Measurements from ENCODE around the gene DNAJC27. TPM values are rescaled to one million over a fixed set of nuclear protein-coding genes. Genes with fewer than 3 reads are reported as not detected.
"Not testable (repeated sequence)": the region's sequence is repeated elsewhere in the genome, so short reads cannot be mapped to it uniquely, and the experiment has no call there.

DNAJC27 gene
- total RNA-seq, 1 donor from 2014 or later = 19.1 TPM

DNA sequence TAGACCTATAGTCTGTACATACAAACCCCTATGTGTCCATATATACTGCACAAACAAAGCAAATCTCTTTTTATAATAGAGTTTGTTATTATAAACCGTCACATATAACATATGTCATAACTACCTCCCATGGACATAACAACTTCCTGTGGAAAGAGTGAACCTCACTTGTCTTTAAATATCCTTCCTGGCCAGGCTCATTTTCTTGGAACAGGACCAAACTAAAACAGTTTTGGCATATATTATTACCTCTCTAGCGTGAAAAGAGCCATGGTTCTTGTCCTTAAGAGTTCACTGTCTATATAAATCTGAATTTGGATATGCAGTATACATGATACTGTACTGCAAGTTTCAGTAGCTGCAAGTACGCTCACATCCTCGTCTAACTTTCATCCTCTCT, 28.3 kb upstream of the DNAJC27 start:
- no peak overlapping the region for H3K4me3 ChIP-seq
- H3K27me3 Mint-ChIP-seq (ENCODE audit: insufficient read depth, low read depth) = no peaks in the 10 kb centered on the region
- no peak overlapping the region for H3K27ac ChIP-seq
- no peaks in the 10 kb centered on the region for H3K9me3 Mint-ChIP-seq
- no peaks in the 10 kb centered on the region for H4K20me1 ChIP-seq (ENCODE audit: low read depth)
- no peak for DNase-seq (ENCODE audit: low spot score)
- no peak overlapping the region for H3K4me3 Mint-ChIP-seq
- TF ChIP-seq EZH2phosphoT487 (IDR thresholded peaks at IDR 0.05) = no peak
- TF ChIP-seq, protein P1, sequence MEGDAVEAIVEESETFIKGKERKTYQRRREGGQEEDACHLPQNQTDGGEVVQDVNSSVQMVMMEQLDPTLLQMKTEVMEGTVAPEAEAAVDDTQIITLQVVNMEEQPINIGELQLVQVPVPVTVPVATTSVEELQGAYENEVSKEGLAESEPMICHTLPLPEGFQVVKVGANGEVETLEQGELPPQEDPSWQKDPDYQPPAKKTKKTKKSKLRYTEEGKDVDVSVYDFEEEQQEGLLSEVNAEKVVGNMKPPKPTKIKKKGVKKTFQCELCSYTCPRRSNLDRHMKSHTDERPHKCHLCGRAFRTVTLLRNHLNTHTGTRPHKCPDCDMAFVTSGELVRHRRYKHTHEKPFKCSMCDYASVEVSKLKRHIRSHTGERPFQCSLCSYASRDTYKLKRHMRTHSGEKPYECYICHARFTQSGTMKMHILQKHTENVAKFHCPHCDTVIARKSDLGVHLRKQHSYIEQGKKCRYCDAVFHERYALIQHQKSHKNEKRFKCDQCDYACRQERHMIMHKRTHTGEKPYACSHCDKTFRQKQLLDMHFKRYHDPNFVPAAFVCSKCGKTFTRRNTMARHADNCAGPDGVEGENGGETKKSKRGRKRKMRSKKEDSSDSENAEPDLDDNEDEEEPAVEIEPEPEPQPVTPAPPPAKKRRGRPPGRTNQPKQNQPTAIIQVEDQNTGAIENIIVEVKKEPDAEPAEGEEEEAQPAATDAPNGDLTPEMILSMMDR (IDR thresholded peaks at IDR 0.05) = no peak
- TF ChIP-seq EZH2 (IDR thresholded peaks at IDR 0.05) = no peak
- no peak overlapping the region for H3K27ac Mint-ChIP-seq
- no peak overlapping the region for H3K9ac ChIP-seq
- H3K36me3 ChIP-seq = no peaks in the 10 kb centered on the region
- H3K4me1 Mint-ChIP-seq = peaks cover 7% of the 10 kb centered on the region
- H3F3A ChIP-seq (ENCODE audit: low read depth) = no peaks in the 10 kb centered on the region
- peak overlapping the region; percentile 39 for H2AFZ ChIP-seq (replicated peaks)
- no peaks in the 10 kb centered on the region for H3K9me3 ChIP-seq (ENCODE audit: low read depth)
- no peaks in the 10 kb centered on the region for H3K36me3 Mint-ChIP-seq
- H3K4me2 ChIP-seq = no peak overlapping the region
- no peaks in the 10 kb centered on the region for H3K27me3 ChIP-seq
- H3K79me2 ChIP-seq (ENCODE audit: low read depth) = no peaks in the 10 kb centered on the region
- H3K4me1 ChIP-seq = no peaks in the 10 kb centered on the region

DNA sequence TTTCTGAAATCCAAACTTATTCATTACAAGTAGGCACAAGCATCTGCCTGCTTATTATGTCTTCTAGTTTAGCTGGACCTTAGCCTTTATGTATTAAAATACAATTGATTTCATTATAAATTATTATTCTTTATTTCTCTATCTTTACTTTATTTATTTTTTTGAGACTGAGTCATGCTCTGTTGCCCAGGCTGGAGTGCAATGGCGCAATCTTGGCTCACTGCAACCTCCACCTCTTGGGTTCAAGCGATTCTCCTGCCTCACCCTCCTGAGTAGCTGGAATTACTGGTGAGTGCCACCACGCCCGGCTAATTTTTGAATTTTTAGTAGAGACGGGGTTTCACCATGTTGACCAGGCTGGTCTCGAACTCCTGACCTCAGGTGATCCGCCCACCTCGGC, 27.3 kb upstream of the DNAJC27 start:
- not testable (repeated sequence) for H3K9me3 Mint-ChIP-seq; H3K36me3 Mint-ChIP-seq; H3K9ac ChIP-seq; H3K27ac Mint-ChIP-seq; H3K27me3 ChIP-seq; H3K79me2 ChIP-seq (ENCODE audit: low read depth); H4K20me1 ChIP-seq (ENCODE audit: low read depth); H3K4me1 ChIP-seq; H3K4me2 ChIP-seq; H3K4me3 Mint-ChIP-seq; H2AFZ ChIP-seq (replicated peaks); DNase-seq (ENCODE audit: low spot score); H3K36me3 ChIP-seq; H3K27me3 Mint-ChIP-seq (ENCODE audit: insufficient read depth, low read depth); H3K9me3 ChIP-seq (ENCODE audit: low read depth); H3F3A ChIP-seq (ENCODE audit: low read depth); H3K4me3 ChIP-seq; H3K27ac ChIP-seq; H3K4me1 Mint-ChIP-seq

DNA sequence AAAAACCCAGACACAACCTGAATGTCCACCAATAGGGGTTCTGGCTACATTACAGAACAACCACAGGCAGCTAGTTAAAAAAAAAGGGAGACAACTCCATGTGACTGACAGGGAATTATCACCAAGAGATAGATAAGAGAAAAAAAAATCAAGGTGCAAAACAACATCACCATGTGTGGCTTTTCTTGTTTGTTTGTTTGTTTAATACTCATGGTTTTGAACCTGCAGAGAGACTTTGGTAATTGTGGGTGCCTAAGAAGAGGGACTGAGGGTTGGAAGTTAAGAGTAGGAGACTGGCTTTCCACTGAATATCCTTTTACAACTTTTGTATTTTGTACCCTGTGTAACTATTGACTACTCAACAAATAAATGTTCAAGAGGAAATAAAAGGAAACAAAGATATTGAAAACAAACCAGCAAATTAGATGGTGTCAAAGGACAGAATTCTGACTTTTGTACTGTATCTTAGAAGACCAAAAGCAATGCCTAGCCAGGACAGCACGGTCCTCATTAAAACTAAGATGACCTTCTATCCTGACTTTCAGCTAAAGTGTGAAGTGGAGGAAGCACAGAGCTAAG, 22.5 kb upstream of the DNAJC27 start:
- TF ChIP-seq, protein P1 (IDR thresholded peaks at IDR 0.05) = no peak
- TF ChIP-seq EZH2 (IDR thresholded peaks at IDR 0.05) (no peak), EZH2phosphoT487 (IDR thresholded peaks at IDR 0.05) (no peak)
- no peak overlapping the region for H3K4me3 Mint-ChIP-seq
- peaks cover 11% of the 10 kb centered on the region for H3K9me3 Mint-ChIP-seq

DNA sequence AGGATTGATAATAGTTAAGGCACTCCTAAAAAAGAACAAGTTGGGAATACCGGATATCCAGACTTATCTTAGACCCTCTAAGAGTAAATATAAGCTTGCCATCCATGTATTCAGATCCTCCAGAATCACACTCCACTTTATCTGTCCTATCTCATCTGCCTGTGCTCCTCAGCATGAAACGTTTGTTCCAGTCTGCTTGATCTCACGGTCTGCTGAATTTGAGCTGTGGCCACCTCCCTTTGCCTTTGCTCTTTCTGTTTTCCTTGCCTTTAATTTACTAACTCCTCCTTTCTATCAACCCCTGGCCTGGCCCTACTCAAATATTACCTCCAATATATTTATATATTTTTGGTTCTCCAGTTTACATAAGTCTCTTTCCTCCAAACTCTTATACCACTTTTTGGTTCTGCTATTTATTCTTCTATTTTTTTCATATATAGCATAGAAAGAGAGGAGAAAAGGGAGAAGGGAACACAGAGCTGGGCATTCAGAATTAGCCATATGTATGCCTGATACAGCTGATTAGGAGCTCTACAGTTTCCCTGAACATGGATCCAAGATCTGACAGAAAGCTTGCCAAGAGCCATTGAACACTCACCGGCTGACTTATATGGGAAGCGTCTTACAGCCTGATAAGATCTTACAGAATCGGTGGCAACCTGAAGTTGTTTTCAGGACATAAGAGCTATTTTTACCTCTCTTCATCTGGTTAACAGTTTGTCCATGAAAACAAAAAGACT, 21.8 kb upstream of the DNAJC27 start:
- Histone ChIP-seq H3K36me3 (no peaks in the 10 kb centered on the region), H3K27ac (no peak overlapping the region), H3K4me1 (peaks cover 4% of the 10 kb centered on the region), H3K4me3 (no peak overlapping the region), H2AFZ (replicated peaks) (no peak overlapping the region), H3K9me3 (ENCODE audit: low read depth) (no peaks in the 10 kb centered on the region), H3K4me2 (no peak overlapping the region), H3K9ac (no peak overlapping the region), H3K27me3 (no peaks in the 10 kb centered on the region), H3F3A (ENCODE audit: low read depth) (no peaks in the 10 kb centered on the region), H3K79me2 (ENCODE audit: low read depth) (no peaks in the 10 kb centered on the region), H4K20me1 (ENCODE audit: low read depth) (no peaks in the 10 kb centered on the region)
- peaks cover 11% of the 10 kb centered on the region for H3K9me3 Mint-ChIP-seq
- no peak overlapping the region for H3K27ac Mint-ChIP-seq
- no peak for DNase-seq (ENCODE audit: low spot score)
- peaks cover 12% of the 10 kb centered on the region for H3K4me1 Mint-ChIP-seq
- no peaks in the 10 kb centered on the region for H3K36me3 Mint-ChIP-seq
- no peak overlapping the region for H3K4me3 Mint-ChIP-seq
- TF ChIP-seq, protein P1 (IDR thresholded peaks at IDR 0.05) = no peak
- TF ChIP-seq EZH2 (IDR thresholded peaks at IDR 0.05) = no peak
- no peak for TF ChIP-seq EZH2phosphoT487 (IDR thresholded peaks at IDR 0.05)
- H3K27me3 Mint-ChIP-seq (ENCODE audit: insufficient read depth, low read depth) = peaks cover 4% of the 10 kb centered on the region

More for the DNA sequence above, 22.5 kb upstream of the DNAJC27 start:
- Histone ChIP-seq H3K4me3 (no peak overlapping the region), H3K4me1 (peaks cover 4% of the 10 kb centered on the region), H3F3A (ENCODE audit: low read depth) (no peaks in the 10 kb centered on the region), H4K20me1 (ENCODE audit: low read depth) (no peaks in the 10 kb centered on the region), H3K9me3 (ENCODE audit: low read depth) (no peaks in the 10 kb centered on the region), H3K79me2 (ENCODE audit: low read depth) (no peaks in the 10 kb centered on the region), H3K27me3 (no peaks in the 10 kb centered on the region), H3K9ac (no peak overlapping the region), H3K4me2 (no peak overlapping the region), H3K27ac (no peak overlapping the region), H3K36me3 (no peaks in the 10 kb centered on the region), H2AFZ (replicated peaks) (no peak overlapping the region)
- Mint-ChIP-seq H3K4me1 (peaks cover 12% of the 10 kb centered on the region), H3K27ac (no peak overlapping the region), H3K36me3 (no peaks in the 10 kb centered on the region), H3K27me3 (ENCODE audit: insufficient read depth, low read depth) (peaks cover 4% of the 10 kb centered on the region)
- no peak for DNase-seq (ENCODE audit: low spot score)
